H1 (cell line): ENCODE measurements around the gene BCAS3. TPM values are rescaled to one million over a fixed set of nuclear protein-coding genes. Genes with fewer than 3 reads are reported as not detected.

Experiments
- CTCF ChIA-PET: fragments of 300-600 bp; sonication (Branson Sonifier 250); formaldehyde crosslinking; loops from one replicate; lab custom pipeline; 2021; ENCODE audit not compliant: partially characterized antibody; lab: Charles Lee
- POLR2A ChIA-PET: fragments of 300-600 bp; sonication (Branson Sonifier 250); formaldehyde crosslinking; loops from one replicate; lab custom pipeline; 2021; ENCODE audit warnings: inconsistent platforms; ENCODE audit not compliant: partially characterized antibody; lab: Charles Lee
- DNase-seq, 2 experiments: peaks; one replicate each; pipeline versions ENCODE4 v3.0.0 to v3.0.0-alpha.2; 2010 to 2022; ENCODE audit warnings: low spot score in 2 of 2, low read depth in 1 of 2, mixed read lengths in 1 of 2
- FAIRE-seq: peaks from 2 replicates; lab custom pipeline; 2011; peaks lifted over from hg19 to GRCh38; lab: Jason Lieb, UNC
- H2AFZ ChIP-seq: 2 replicates; pipeline ENCODE4 v1.8.1; 2012; ENCODE audit warnings: low read length, inconsistent platforms
- H2AK5ac ChIP-seq: 2 replicates; pipeline ENCODE4 v1.6.1; 2013; ENCODE audit warnings: low read depth, low read length
- H2BK120ac ChIP-seq: replicated peaks from 2 replicates; pipeline ENCODE3; 2013; ENCODE audit warnings: low read depth, low read length, inconsistent platforms
- H2BK12ac ChIP-seq: 2 replicates; pipeline ENCODE4 v1.6.1; 2013; ENCODE audit warnings: low read depth, low read length
- H2BK15ac ChIP-seq: 2 replicates; pipeline ENCODE4 v1.6.1; 2013; ENCODE audit warnings: low read length
- H2BK20ac ChIP-seq: 2 replicates; pipeline ENCODE4 v1.6.1; 2013; ENCODE audit warnings: low read length
- H2BK5ac ChIP-seq: 2 replicates; pipeline ENCODE4 v1.6.1; 2013; ENCODE audit warnings: low read depth, low read length
- H3K14ac ChIP-seq: 2 replicates; pipeline ENCODE4 v1.6.1; 2013; ENCODE audit warnings: inconsistent platforms; ENCODE audit not compliant: insufficient read length
- H3K18ac ChIP-seq: 2 replicates; pipeline ENCODE4 v1.6.1; 2013; ENCODE audit warnings: low read length; ENCODE audit errors: extremely low read depth
- H3K23ac ChIP-seq: 2 replicates; pipeline ENCODE4 v1.6.1; 2013; ENCODE audit warnings: inconsistent platforms; ENCODE audit not compliant: insufficient read length
- H3K23me2 ChIP-seq: 2 replicates; pipeline ENCODE4 v1.6.1; 2013; ENCODE audit warnings: low read depth, low read length
- H3K27ac ChIP-seq: 2 replicates; pipeline ENCODE4 v1.6.1; 2011; ENCODE audit warnings: low read depth, low read length, inconsistent platforms
- H3K27me3 ChIP-seq, 4 experiments: replicated peaks in 1 of 4; 1 replicate in 1 of 4; 2 replicates in 3 of 4; pipeline versions ENCODE4 v1.6.1 to v1.8.1; 2011 to 2013; ENCODE audit warnings: low read length in 3 of 4, mild to moderate bottlenecking in 3 of 4, inconsistent platforms in 2 of 4, mixed read lengths in 2 of 4, moderate library complexity in 1 of 4; ENCODE audit not compliant: control insufficient read depth in 3 of 4, insufficient read depth in 3 of 4; ENCODE audit errors: extremely low read depth in 1 of 4
- H3K36me3 ChIP-seq, 4 experiments: 2 replicates each; pipeline versions ENCODE4 v1.6.1 to v1.8.1; 2011 to 2013; ENCODE audit warnings: mild to moderate bottlenecking in 4 of 4, low read length in 3 of 4, moderate library complexity in 2 of 4, control low read depth in 1 of 4, inconsistent platforms in 1 of 4; ENCODE audit not compliant: insufficient read depth in 4 of 4, control insufficient read depth in 2 of 4
- H3K4ac ChIP-seq: replicated peaks from 2 replicates; pipeline ENCODE3; 2013; ENCODE audit warnings: low read length, low read depth, mixed read lengths, inconsistent platforms; ENCODE audit not compliant: insufficient read length
- H3K4me1 ChIP-seq, 4 experiments: replicated peaks in 1 of 4; 1 replicate in 1 of 4; 2 replicates in 3 of 4; pipeline versions ENCODE4 v1.6.1 to v1.8.1; 2011 to 2013; ENCODE audit warnings: low read length in 3 of 4, inconsistent platforms in 2 of 4, mixed read lengths in 1 of 4; ENCODE audit not compliant: insufficient read depth in 4 of 4, control insufficient read depth in 3 of 4
- H3K4me2 ChIP-seq, 2 experiments: 2 replicates each; pipeline versions ENCODE4 v1.6.1 to v1.8.1; 2011 to 2013; ENCODE audit warnings: low read depth in 2 of 2, low read length in 2 of 2, control low read depth in 1 of 2, inconsistent platforms in 1 of 2, mild to moderate bottlenecking in 1 of 2; ENCODE audit not compliant: insufficient read depth in 1 of 2
- H3K4me3 ChIP-seq, 4 experiments: fragments of 200-600, 300-600 bp in 1 of 4; sonication (generic), shearing (Covaris generic), sonication (Bioruptor Twin) in 1 of 4; 2 replicates each; pipeline versions ENCODE4 v1.5.1 to v1.8.1; 2011 to 2016; ENCODE audit warnings: low read length in 4 of 4, low read depth in 3 of 4, control low read depth in 2 of 4, inconsistent platforms in 2 of 4, mild to moderate bottlenecking in 2 of 4, mixed read lengths in 1 of 4, moderate library complexity in 1 of 4; ENCODE audit not compliant: insufficient read depth in 2 of 4; ENCODE audit errors: extremely low read depth in 1 of 4
- H3K56ac ChIP-seq: replicated peaks from 2 replicates; pipeline ENCODE3; 2013; ENCODE audit warnings: low read depth, mild to moderate bottlenecking, mixed read lengths, low read length, inconsistent platforms; ENCODE audit not compliant: insufficient read length
- H3K79me1 ChIP-seq: 2 replicates; pipeline ENCODE4 v1.6.1; 2013; ENCODE audit warnings: low read depth, low read length, control low read depth
- H3K79me2 ChIP-seq, 2 experiments: 2 replicates each; pipeline versions ENCODE4 v1.6.1 to v1.8.1; 2012 to 2013; ENCODE audit warnings: low read length in 2 of 2, mild to moderate bottlenecking in 2 of 2, inconsistent platforms in 1 of 2; ENCODE audit not compliant: insufficient read depth in 2 of 2, control insufficient read depth in 1 of 2
- H3K9ac ChIP-seq, 4 experiments: replicated peaks in 1 of 4; 1 replicate in 1 of 4; 2 replicates in 3 of 4; pipeline versions ENCODE4 v1.6.1 to v1.8.1; 2011 to 2013; ENCODE audit warnings: low read depth in 3 of 4, low read length in 3 of 4, control low read depth in 2 of 4, mild to moderate bottlenecking in 2 of 4, moderate library complexity in 2 of 4, inconsistent platforms in 1 of 4; ENCODE audit errors: extremely low read depth in 1 of 4
- H3K9me3 ChIP-seq, 2 experiments: 2 replicates each; pipeline versions ENCODE4 v1.6.1 to v1.8.1; 2012 to 2013; ENCODE audit warnings: mild to moderate bottlenecking in 2 of 2, moderate library complexity in 2 of 2, control low read depth in 1 of 2, inconsistent platforms in 1 of 2, low read depth in 1 of 2, low read length in 1 of 2, mixed read lengths in 1 of 2; ENCODE audit not compliant: insufficient read depth in 2 of 2
- H4K20me1 ChIP-seq, 2 experiments: replicated peaks in 1 of 2; 2 replicates each; pipeline versions ENCODE3 to v1.8.1; 2011 to 2013; ENCODE audit warnings: inconsistent platforms in 2 of 2, low read length in 2 of 2, mild to moderate bottlenecking in 1 of 2; ENCODE audit not compliant: insufficient read depth in 2 of 2, control insufficient read depth in 1 of 2
- H4K5ac ChIP-seq: 2 replicates; pipeline ENCODE4 v1.6.1; 2013; ENCODE audit warnings: low read length, low read depth, mixed read lengths, inconsistent platforms; ENCODE audit not compliant: insufficient read length
- H4K8ac ChIP-seq: 2 replicates; pipeline ENCODE4 v1.8.0; 2013; ENCODE audit warnings: mild to moderate bottlenecking, moderate library complexity, low read length, inconsistent platforms; ENCODE audit not compliant: insufficient read depth; ENCODE audit errors: extremely low read depth
- H4K91ac ChIP-seq: replicated peaks from 2 replicates; pipeline ENCODE3; 2013; ENCODE audit warnings: low read length, mixed read lengths, inconsistent platforms; ENCODE audit not compliant: insufficient read length
- CHD1 ChIP-seq: IDR thresholded peaks from 2 replicates; pipeline ENCODE4 v1.6.1; 2012; ENCODE audit warnings: low read depth, low read length, improper control_type of control experiment
- JUN ChIP-seq: IDR thresholded peaks from 2 replicates; pipeline ENCODE4 v1.6.1; 2011; ENCODE audit warnings: low read depth, mild to moderate bottlenecking, improper control_type of control experiment, low read length
- KDM4A ChIP-seq: IDR thresholded peaks from one replicate; pipeline ENCODE4 v1.7.1; 2012; ENCODE audit warnings: low read depth, mild to moderate bottlenecking, moderate library complexity, low read length, inconsistent platforms; ENCODE audit not compliant: severe bottlenecking
- MAFK ChIP-seq: IDR thresholded peaks from 2 replicates; pipeline ENCODE4 v1.6.1; 2012; ENCODE audit warnings: low read depth, mild to moderate bottlenecking, improper control_type of control experiment, low read length
- NANOG ChIP-seq: IDR thresholded peaks from 2 replicates; pipeline ENCODE4 v1.6.1; 2011; ENCODE audit warnings: low read length, low read depth, mild to moderate bottlenecking, inconsistent platforms; ENCODE audit not compliant: insufficient read depth, poor library complexity, severe bottlenecking
- POLR2A ChIP-seq, 2 experiments: IDR thresholded peaks; 1 replicate in 1 of 2; 2 replicates in 1 of 2; pipeline ENCODE4 v1.6.1; 2011; ENCODE audit warnings: low read depth in 2 of 2, low read length in 2 of 2, mild to moderate bottlenecking in 2 of 2; ENCODE audit errors: control extremely low read depth in 1 of 2
- SIN3A ChIP-seq, 2 experiments: IDR thresholded peaks in 1 of 2; conservative IDR thresholded peaks in 1 of 2; 2 replicates each; pipeline ENCODE4 v1.6.1; 2011 to 2012; ENCODE audit warnings: low read length in 2 of 2, improper control_type of control experiment in 1 of 2, low read depth in 1 of 2, mild to moderate bottlenecking in 1 of 2
- SIRT6 ChIP-seq: IDR thresholded peaks from one replicate; pipeline ENCODE4 v1.7.1; 2012; ENCODE audit warnings: low read length, inconsistent platforms
- WGBS, 2 experiments: shearing (Covaris generic) in 1 of 2; methylation state at CpG; one replicate each; pipeline versions ENCODE4 v1.1.6 to v1.1.7; 2013 to 2015; ENCODE audit warnings: low lambda C conversion rate in 2 of 2, mixed read lengths in 2 of 2, inconsistent platforms in 1 of 2, low coverage in 1 of 2, missing lambda C conversion rate in 1 of 2; ENCODE audit not compliant: insufficient replicate concordance in 2 of 2, insufficient coverage in 1 of 2, insufficient read length in 1 of 2; ENCODE audit errors: extremely low coverage in 1 of 2, missing lambda C conversion rate in 1 of 2; 5-methylcytosine and 5-hydroxymethylcytosine counted together
- polyA plus RNA-seq, 7 experiments: library from polyadenylated mRNA; depleted of rRNA in 3 of 7; stranded (reverse) in 5 of 7; unstranded in 2 of 7; fragments of >200 nt in 5 of 7; fragments of 200-250 nt in 2 of 7; gene quantifications; 1 replicate in 5 of 7; 2 replicates in 1 of 7; 4 replicates in 1 of 7; pipeline versions ENCODE4 v1.2.1 to v1.2.3, GENCODE V29; 2011 to 2013; ENCODE audit warnings: missing spikeins in 2 of 7, mixed read lengths in 2 of 7
- total RNA-seq: library from RNA; stranded (reverse); fragmentation: NEBNext Ultra II Directional; extraction: Animal tissue kit (Norgen Biotek cat#: 25700); gene quantifications from 2 replicates; pipeline ENCODE4 v1.2.1, GENCODE V29; 2021
- TF ChIP-seq, protein P1 (sequence below): IDR thresholded peaks from 2 replicates; pipeline ENCODE4 v1.6.1; 2012; ENCODE audit warnings: inconsistent platforms
- TF ChIP-seq, protein P2 (sequence below): IDR thresholded peaks from 2 replicates; pipeline ENCODE4 v1.6.1; 2011; ENCODE audit warnings: low read length, improper control_type of control experiment
- TF ChIP-seq, protein P3 (sequence below): IDR thresholded peaks from 2 replicates; pipeline ENCODE4 v1.6.1; 2012; ENCODE audit warnings: inconsistent platforms

BCAS3 gene
- total and polyA plus RNA-seq, 2 of the 8 experiments (the other 6 are each of a cell fraction or from before 2014, with no cell fraction given): 9.9 to 13.3 TPM

DNA sequence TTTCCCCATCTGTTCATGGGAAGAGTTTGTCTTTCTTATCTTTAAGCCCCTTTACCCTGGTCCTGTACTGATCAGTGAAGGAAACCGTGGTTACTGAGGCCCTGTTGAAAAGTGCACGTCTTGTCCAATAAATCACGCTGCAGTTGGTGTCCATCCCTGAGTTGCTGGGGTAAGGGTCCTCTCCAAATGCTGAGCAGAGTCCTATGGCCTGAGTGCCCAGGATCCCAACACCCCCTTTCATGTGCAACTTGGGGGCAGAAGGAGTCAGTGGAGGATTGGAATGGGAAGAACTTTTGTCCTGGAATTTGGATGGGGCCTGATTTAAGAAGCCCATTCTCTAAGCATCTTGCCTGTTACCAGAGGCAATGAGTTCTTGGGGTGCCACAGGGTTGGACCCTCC is 715.0 kb downstream of the BCAS3 start:
- CTCF ChIA-PET: interaction anchor here (1.7 to 3.7 kb wide), 6 partner anchors 14 to 421 kb away, joined by 4 to 31 read pairs (median 8); no protein-coding TSS in a partner anchor
- H2BK12ac ChIP-seq: no peak overlapping the region

More for the DNA sequence above, 715.0 kb downstream of the BCAS3 start:
- H4K20me1 ChIP-seq: peaks cover 9 to 26% of the 10 kb centered on the region in 2 experiments
- H3K56ac ChIP-seq: no peak overlapping the region
- H3K4me2 ChIP-seq: no peak overlapping the region
- no peaks in the 10 kb centered on the region for H3K79me2 ChIP-seq
- no peak overlapping the region for H3K14ac ChIP-seq
- WGBS, 2 experiments: 89% methylated on average over 3 of the region's 3 CpGs; no CpG with 5 or more reads in 1 of the 2 experiments
- no peak overlapping the region for H4K5ac ChIP-seq
- H3K79me1 ChIP-seq: no peaks in the 10 kb centered on the region
- H2BK120ac ChIP-seq: no peak overlapping the region
- H3K23me2 ChIP-seq: no peaks in the 10 kb centered on the region; the same call in 1 of the 2 replicates
- POLR2A ChIA-PET: no interaction called here
- DNase-seq (no peak), FAIRE-seq (no peak)
- peak overlapping the region; percentile 56 for H4K91ac ChIP-seq
- no peak overlapping the region for H3K23ac ChIP-seq
- H3K18ac ChIP-seq: no peak overlapping the region
- H2AK5ac ChIP-seq: no peak overlapping the region
- H3K9me3 ChIP-seq: no peaks in the 10 kb centered on the region
- TF ChIP-seq MAFK (no peak), NANOG (no peak), JUN (no peak), SIN3A (conservative IDR thresholded peaks at IDR 0.05 in 1 of 2, IDR thresholded peaks at IDR 0.05 in 1 of 2; ENCODE audit: low read depth in 1 of 2, low read length in 2 of 2) (no peak), CHD1 (no peak), POLR2A (IDR thresholded peaks at IDR 0.05; ENCODE audit: control extremely low read depth in 1 of 2, low read depth in 2 of 2, low read length in 2 of 2) (no peak), SIRT6 (no peak), KDM4A (no peak)
- TF ChIP-seq, protein P1, sequence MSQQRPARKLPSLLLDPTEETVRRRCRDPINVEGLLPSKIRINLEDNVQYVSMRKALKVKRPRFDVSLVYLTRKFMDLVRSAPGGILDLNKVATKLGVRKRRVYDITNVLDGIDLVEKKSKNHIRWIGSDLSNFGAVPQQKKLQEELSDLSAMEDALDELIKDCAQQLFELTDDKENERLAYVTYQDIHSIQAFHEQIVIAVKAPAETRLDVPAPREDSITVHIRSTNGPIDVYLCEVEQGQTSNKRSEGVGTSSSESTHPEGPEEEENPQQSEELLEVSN: no peak
- TF ChIP-seq, protein P2, sequence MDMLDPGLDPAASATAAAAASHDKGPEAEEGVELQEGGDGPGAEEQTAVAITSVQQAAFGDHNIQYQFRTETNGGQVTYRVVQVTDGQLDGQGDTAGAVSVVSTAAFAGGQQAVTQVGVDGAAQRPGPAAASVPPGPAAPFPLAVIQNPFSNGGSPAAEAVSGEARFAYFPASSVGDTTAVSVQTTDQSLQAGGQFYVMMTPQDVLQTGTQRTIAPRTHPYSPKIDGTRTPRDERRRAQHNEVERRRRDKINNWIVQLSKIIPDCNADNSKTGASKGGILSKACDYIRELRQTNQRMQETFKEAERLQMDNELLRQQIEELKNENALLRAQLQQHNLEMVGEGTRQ: no peak
- TF ChIP-seq, protein P3, sequence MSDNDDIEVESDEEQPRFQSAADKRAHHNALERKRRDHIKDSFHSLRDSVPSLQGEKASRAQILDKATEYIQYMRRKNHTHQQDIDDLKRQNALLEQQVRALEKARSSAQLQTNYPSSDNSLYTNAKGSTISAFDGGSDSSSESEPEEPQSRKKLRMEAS: no peak
- TF ChIP-seq, all 59 proteins: peak for 0
- no peak overlapping the region for H2AFZ ChIP-seq
- peaks cover 38 to 52% (median 49%) of the 10 kb centered on the region in 4 experiments for H3K27me3 ChIP-seq
- H3K9ac ChIP-seq: no peak overlapping the region
- H2BK15ac ChIP-seq: no peak overlapping the region
- no peak overlapping the region for H3K4ac ChIP-seq
- H4K8ac ChIP-seq: no peak overlapping the region
- no peak overlapping the region for H2BK20ac ChIP-seq
- no peak overlapping the region for H2BK5ac ChIP-seq
- no peak overlapping the region for H3K27ac ChIP-seq
- peaks cover 0 to 6% (median 0%) of the 10 kb centered on the region in 4 experiments; a peak in 1 of 8 replicates for H3K36me3 ChIP-seq
- no peak overlapping the region for H3K4me3 ChIP-seq
- peaks cover 0 to 13% (median 10%) of the 10 kb centered on the region in 4 experiments; a peak in 5 of 7 replicates for H3K4me1 ChIP-seq
